Endothelial cell of umbilical vein (primary cell): Measurements from ENCODE around the gene UAP1L1. TPM values are rescaled to one million over a fixed set of nuclear protein-coding genes. Genes with fewer than 3 reads are reported as not detected.

ENCODE experiments used
- BruUV-seq: library from RNA; stranded (reverse); fragments of 400-500 nt; replicated peaks from 2 replicates; lab custom pipeline; 2021; lab: Mats Ljungman, UMichigan
- CTCF ChIA-PET: fragments of 300-600, 350-600 bp; sonication (Branson Sonifier 250); formaldehyde crosslinking; loops from one replicate; lab custom pipeline; 2021; ENCODE audit warnings: antibody characterized with exemption, inconsistent platforms; lab: Charles Lee
- POLR2A ChIA-PET: fragments of 300-600, 350-600 bp; sonication (Branson Sonifier 250); formaldehyde crosslinking; loops from one replicate; lab custom pipeline; 2021; ENCODE audit warnings: antibody characterized with exemption, inconsistent platforms; lab: Charles Lee
- DNase-seq: peaks from one replicate; pipeline ENCODE4 v3.0.0-alpha.2; 2011; ENCODE audit warnings: low read depth, low spot score
- FAIRE-seq: peaks from 2 replicates; lab custom pipeline; 2011; peaks lifted over from hg19 to GRCh38; lab: Jason Lieb, UNC
- H2AFZ ChIP-seq: 2 replicates; pipeline ENCODE4 v1.6.0; 2012; ENCODE audit warnings: low read depth, low read length, control low read depth, inconsistent platforms
- H3K27ac ChIP-seq: 2 replicates; pipeline ENCODE4 v1.5.1; 2011; ENCODE audit warnings: low read depth, mild to moderate bottlenecking, control low read depth, low read length, moderate library complexity; ENCODE audit not compliant: insufficient read depth
- H3K27me3 ChIP-seq, 2 experiments: 2 replicates each; pipeline versions ENCODE4 v1.6.0 to v1.6.1; 2011; ENCODE audit warnings: low read length in 2 of 2, mixed read lengths in 1 of 2; ENCODE audit not compliant: control insufficient read depth in 2 of 2, insufficient read depth in 2 of 2
- H3K36me3 ChIP-seq, 2 experiments: 2 replicates in 1 of 2; 3 replicates in 1 of 2; pipeline ENCODE4 v1.5.1; 2011; ENCODE audit warnings: low read length in 2 of 2, mild to moderate bottlenecking in 1 of 2, moderate library complexity in 1 of 2; ENCODE audit not compliant: control insufficient read depth in 2 of 2, insufficient read depth in 2 of 2; ENCODE audit errors: extremely low read depth in 1 of 2
- H3K4me1 ChIP-seq: 3 replicates; pipeline ENCODE4 v1.5.1; 2011; ENCODE audit warnings: mild to moderate bottlenecking, low read length; ENCODE audit not compliant: control insufficient read depth, insufficient read depth; ENCODE audit errors: extremely low read depth
- H3K4me2 ChIP-seq: 2 replicates; pipeline ENCODE4 v1.6.1; 2011; ENCODE audit warnings: low read length, control low read depth, mixed read lengths; ENCODE audit not compliant: insufficient read depth
- H3K4me3 ChIP-seq, 3 experiments: fragments of 200-600 bp in 1 of 3; sonication (generic), shearing (Covaris generic) in 1 of 3; replicated peaks in 1 of 3; 2 replicates each; pipeline ENCODE4 v1.5.1; 2011 to 2016; ENCODE audit warnings: control low read depth in 3 of 3, low read length in 3 of 3, mild to moderate bottlenecking in 2 of 3, inconsistent platforms in 1 of 3, low read depth in 1 of 3, moderate library complexity in 1 of 3; ENCODE audit not compliant: insufficient read depth in 1 of 3
- H3K79me2 ChIP-seq: 2 replicates; pipeline ENCODE4 v1.6.0; 2012; ENCODE audit warnings: low read length, inconsistent platforms; ENCODE audit not compliant: control insufficient read depth, insufficient read depth
- H3K9ac ChIP-seq: replicated peaks from 2 replicates; pipeline ENCODE3; 2011; ENCODE audit warnings: low read length, control low read depth; ENCODE audit not compliant: insufficient read depth; ENCODE audit errors: extremely low read depth
- H3K9me1 ChIP-seq: replicated peaks from 3 replicates; pipeline ENCODE4 v1.6.0; 2011; ENCODE audit warnings: mild to moderate bottlenecking, low read length; ENCODE audit not compliant: control insufficient read depth, insufficient read depth; ENCODE audit errors: extremely low read depth
- H3K9me3 ChIP-seq: replicated peaks from 2 replicates; pipeline ENCODE4 v1.5.1; 2012; ENCODE audit warnings: low read length, inconsistent platforms; ENCODE audit not compliant: control insufficient read depth, insufficient read depth
- H4K20me1 ChIP-seq: replicated peaks from 2 replicates; pipeline ENCODE3; 2011; ENCODE audit warnings: mild to moderate bottlenecking, low read length; ENCODE audit not compliant: control insufficient read depth, insufficient read depth; ENCODE audit errors: extremely low read depth
- CTCF ChIP-seq, 2 donors: IDR thresholded peaks; 1 replicate in 1 of 2; 2 replicates in 1 of 2; pipeline ENCODE4 v1.5.1; 2011; ENCODE audit warnings: low read length in 2 of 2, mild to moderate bottlenecking in 2 of 2, moderate library complexity in 2 of 2, control low read depth in 1 of 2, inconsistent platforms in 1 of 2, low read depth in 1 of 2; ENCODE audit not compliant: insufficient read depth in 1 of 2; ENCODE audit errors: extremely low read depth in 1 of 2
- EZH2 ChIP-seq: IDR thresholded peaks from 2 replicates; pipeline ENCODE4 v1.6.1; 2012; ENCODE audit warnings: borderline replicate concordance, low read depth, mild to moderate bottlenecking, moderate library complexity, low read length, inconsistent platforms; ENCODE audit not compliant: severe bottlenecking
- FOS ChIP-seq: IDR thresholded peaks from 2 replicates; pipeline ENCODE4 v1.6.1; 2011; ENCODE audit warnings: mild to moderate bottlenecking, low read length, moderate library complexity, borderline replicate concordance; ENCODE audit not compliant: insufficient read depth
- GATA2 ChIP-seq: IDR thresholded peaks from 2 replicates; pipeline ENCODE4 v1.7.0; 2011; ENCODE audit warnings: low read depth, mild to moderate bottlenecking, moderate library complexity, mixed read lengths, low read length; ENCODE audit not compliant: insufficient read length, insufficient read depth
- JUN ChIP-seq: IDR thresholded peaks from 2 replicates; pipeline ENCODE4 v1.6.1; 2011; ENCODE audit warnings: borderline replicate concordance, low read depth; ENCODE audit not compliant: insufficient read length, insufficient read depth
- MYC ChIP-seq: IDR thresholded peaks from one replicate; pipeline ENCODE4 v1.6.1; 2011; ENCODE audit warnings: mild to moderate bottlenecking, low read depth, low read length
- POLR2A ChIP-seq: IDR thresholded peaks from 2 replicates; pipeline ENCODE4 v1.6.1; 2012; ENCODE audit warnings: low read depth, mild to moderate bottlenecking, control low read depth, low read length
- POLR2AphosphoS5 ChIP-seq: IDR thresholded peaks from 2 replicates; pipeline ENCODE4 v1.6.1; 2012; ENCODE audit warnings: low read depth, mild to moderate bottlenecking, control low read depth, low read length, moderate library complexity; ENCODE audit not compliant: insufficient read depth
- dilution Hi-C: fragments of 300-500 bp; cut with MboI; formaldehyde crosslinking; loops from one replicate; pipeline ENCODE4 v1.15.0; 2019; ENCODE audit warnings: low sequenced_read_pairs; ENCODE audit not compliant: extremely low pct_ligation_motif_present
- intact Hi-C: fragments of 100-400 bp; cut with micrococcal nuclease; formaldehyde crosslinking; loops from one replicate; pipeline ENCODE4 v1.10.0; 2022
- polyA plus RNA-seq, 4 experiments: library from polyadenylated mRNA; depleted of rRNA in 3 of 4; stranded (reverse) in 3 of 4; unstranded in 1 of 4; fragments of >200 nt; gene quantifications; 2 replicates each; pipeline versions ENCODE4 v1.2.1 to v1.2.3, GENCODE V29; 2011 to 2012; ENCODE audit warnings: missing spikeins in 1 of 4
- total RNA-seq: library from RNA; stranded (reverse); gene quantifications from 2 replicates; pipeline ENCODE4 v1.2.3, GENCODE V29; 2021
- TF ChIP-seq, protein P1 (sequence below): IDR thresholded peaks from 2 replicates; pipeline ENCODE4 v1.6.1; 2011; ENCODE audit not compliant: insufficient read depth, insufficient read length

UAP1L1 gene
- total and polyA plus RNA-seq, 2 donors (not counting 3 experiments of a cell fraction or from before 2014, with no cell fraction given), result 26.0 to 41.7 TPM

DNA sequence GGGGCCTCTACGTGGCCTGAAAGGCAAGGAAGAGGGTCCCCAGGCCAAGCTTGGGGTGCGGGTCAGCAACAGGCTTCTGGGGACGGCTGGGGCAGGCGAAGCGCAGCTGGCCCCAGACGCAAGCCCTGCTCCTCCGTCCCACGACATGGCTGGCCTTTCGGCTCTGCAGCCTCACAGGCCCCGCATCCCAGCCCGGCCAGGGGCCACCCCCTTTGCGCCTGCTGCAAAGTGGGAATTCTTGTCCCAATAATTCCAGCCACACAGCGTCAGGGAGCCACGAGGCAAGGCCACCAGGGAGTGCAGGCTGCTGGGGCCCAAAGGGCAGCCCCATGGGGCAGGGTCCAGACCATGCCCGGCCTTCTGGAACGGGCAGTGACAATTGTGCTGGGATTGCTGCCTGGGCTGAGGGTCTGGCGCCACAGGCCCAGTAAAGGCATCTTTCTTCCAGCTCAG lies 22.4 kb upstream of the UAP1L1 start:
- Histone ChIP-seq H3K79me2 (no peaks in the 10 kb centered on the region), H3K4me1 (no peaks in the 10 kb centered on the region), H3K27ac (no peak overlapping the region), H3K27me3 (peaks cover 8 to 19% of the 10 kb centered on the region in 2 experiments), H3K4me3 (no peak overlapping the region), H3K9me1 (no peaks in the 10 kb centered on the region), H4K20me1 (no peaks in the 10 kb centered on the region), H3K4me2 (no peak overlapping the region), H3K36me3 (no peaks in the 10 kb centered on the region), H3K9me3 (no peaks in the 10 kb centered on the region), H3K9ac (no peak overlapping the region), H2AFZ (no peak overlapping the region)
- DNase-seq, result no peak
- ChIA-PET CTCF (interaction anchor here (0.6 to 7.4 kb wide), 5 partner anchors 8 to 26 kb away, joined by 3 to 50 read pairs (median 14); partner anchors contain the start of gene NPDC1), POLR2A (no interaction called here)
- intact Hi-C loops (no loop called here), dilution Hi-C loops (no loop called here)
- no peak for FAIRE-seq
- no TSS peak for BruUV-seq
- TF ChIP-seq EZH2 (no peak), FOS (no peak), POLR2A (no peak), MYC (no peak), JUN (no peak), GATA2 (no peak), POLR2AphosphoS5 (no peak), CTCF (IDR thresholded peaks at IDR 0.05; ENCODE audit: extremely low read depth in 1 of 2, insufficient read depth in 1 of 2, low read depth in 1 of 2, low read length in 2 of 2) (no peak)
- TF ChIP-seq, protein P1, sequence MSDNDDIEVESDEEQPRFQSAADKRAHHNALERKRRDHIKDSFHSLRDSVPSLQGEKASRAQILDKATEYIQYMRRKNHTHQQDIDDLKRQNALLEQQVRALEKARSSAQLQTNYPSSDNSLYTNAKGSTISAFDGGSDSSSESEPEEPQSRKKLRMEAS, result no peak
